ENCODE results near the gene HOXA5. TPM values are rescaled to one million over a fixed set of nuclear protein-coding genes. Genes with fewer than 3 reads are reported as not detected.

HOXA5 gene
- total RNA-seq, 1 experiment from 2014 or later: 7.5 TPM

DNA sequence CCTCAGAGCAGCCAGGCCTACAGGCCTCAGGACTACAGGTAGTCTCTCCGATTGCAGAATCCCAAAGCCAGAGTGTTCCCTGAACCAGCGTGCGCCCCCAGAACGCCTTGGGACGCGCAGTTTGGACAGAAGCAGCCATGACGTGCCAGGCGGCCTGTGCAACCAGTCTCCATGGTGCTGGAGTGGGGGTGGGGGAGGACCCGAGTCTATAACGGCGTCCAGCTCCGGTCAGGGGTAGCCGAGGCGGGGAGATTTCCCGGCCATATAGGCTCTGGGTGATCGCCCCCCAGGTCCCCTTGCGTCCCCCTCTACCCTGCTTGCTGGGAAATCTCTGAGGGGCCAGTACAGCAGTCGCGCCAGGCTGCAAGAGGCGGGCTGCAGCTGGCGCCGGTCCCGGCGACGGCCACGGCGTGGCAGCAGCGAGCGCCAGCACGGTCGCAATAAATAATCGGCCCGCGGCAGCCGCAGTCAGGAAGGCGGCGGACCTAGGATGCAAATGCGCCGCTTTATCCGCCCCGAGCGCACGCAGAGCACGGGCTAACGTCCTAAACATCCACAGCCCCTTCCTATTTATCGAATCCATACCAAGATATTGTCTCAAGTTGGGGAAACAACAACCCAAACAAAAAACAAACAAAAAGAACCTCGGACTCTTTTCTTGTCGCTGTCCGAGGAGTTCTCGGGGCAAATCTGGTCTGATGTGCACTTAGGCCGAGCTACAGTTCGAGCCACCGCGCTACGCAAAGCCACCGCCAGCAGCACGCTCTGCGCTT lies 7.3 kb upstream of the HOXA5 start:
- peak; percentile 72 for DNase-seq (ENCODE audit: extremely low read depth, low read depth)

GRCh38 chr7:27149842-27150567 lies 6.5 kb upstream of the HOXA5 start:
- DNase-seq (ENCODE audit: extremely low read depth, low read depth): no peak

GRCh38 chr7:27148756-27149641 lies 5.5 kb upstream of the HOXA5 start:
- DNase-seq (ENCODE audit: extremely low read depth, low read depth): no peak

- DNase-seq (ENCODE audit: extremely low read depth, low read depth): no peak
Observed at GRCh38 chr7:27148031-27148755, 4.7 kb upstream of the HOXA5 start.

- DNase-seq (ENCODE audit: extremely low read depth, low read depth): no peak
Observed at GRCh38 chr7:27147199-27148030, 3.9 kb upstream of the HOXA5 start, which contains the start of gene HOXA6. HOXA6 (minus strand) TSS chr7:27147774; CDS start chr7:27147749, 25 bp downstream.

GRCh38 chr7:27146491-27147198 lies 3.2 kb upstream of the HOXA5 start:
- no peak for DNase-seq (ENCODE audit: extremely low read depth, low read depth)

DNA sequence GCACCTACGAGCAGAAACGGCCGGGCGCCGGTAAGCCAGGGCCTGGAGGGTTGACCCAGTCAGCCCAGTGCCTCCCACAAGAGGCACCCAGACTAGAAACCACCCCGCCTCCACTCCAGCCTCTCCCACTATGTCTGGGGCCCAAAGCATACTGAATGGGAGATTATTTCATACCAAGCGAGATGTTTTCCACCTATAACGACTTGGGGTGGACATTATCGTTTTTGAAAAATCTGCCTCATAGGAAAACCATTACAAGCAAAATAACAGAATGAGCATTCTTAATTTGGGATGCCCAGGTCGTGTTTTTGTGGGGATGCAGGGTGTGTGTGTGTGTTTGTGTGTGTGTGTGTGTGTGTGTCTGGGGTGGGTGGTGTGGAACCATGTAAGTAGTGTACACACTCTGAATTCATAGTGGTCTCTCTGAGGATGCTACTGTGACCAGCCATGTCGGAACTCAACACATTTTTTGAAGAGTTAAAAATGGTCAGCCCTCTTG lies 2.5 kb upstream of the HOXA5 start:
- DNase-seq (ENCODE audit: extremely low read depth, low read depth): no peak

GRCh38 chr7:27145165-27145913 lies 1.9 kb upstream of the HOXA5 start:
- no peak for DNase-seq (ENCODE audit: extremely low read depth, low read depth)

GRCh38 chr7:27144781-27145164 lies 1.3 kb upstream of the HOXA5 start:
- no peak for DNase-seq (ENCODE audit: extremely low read depth, low read depth)

DNA sequence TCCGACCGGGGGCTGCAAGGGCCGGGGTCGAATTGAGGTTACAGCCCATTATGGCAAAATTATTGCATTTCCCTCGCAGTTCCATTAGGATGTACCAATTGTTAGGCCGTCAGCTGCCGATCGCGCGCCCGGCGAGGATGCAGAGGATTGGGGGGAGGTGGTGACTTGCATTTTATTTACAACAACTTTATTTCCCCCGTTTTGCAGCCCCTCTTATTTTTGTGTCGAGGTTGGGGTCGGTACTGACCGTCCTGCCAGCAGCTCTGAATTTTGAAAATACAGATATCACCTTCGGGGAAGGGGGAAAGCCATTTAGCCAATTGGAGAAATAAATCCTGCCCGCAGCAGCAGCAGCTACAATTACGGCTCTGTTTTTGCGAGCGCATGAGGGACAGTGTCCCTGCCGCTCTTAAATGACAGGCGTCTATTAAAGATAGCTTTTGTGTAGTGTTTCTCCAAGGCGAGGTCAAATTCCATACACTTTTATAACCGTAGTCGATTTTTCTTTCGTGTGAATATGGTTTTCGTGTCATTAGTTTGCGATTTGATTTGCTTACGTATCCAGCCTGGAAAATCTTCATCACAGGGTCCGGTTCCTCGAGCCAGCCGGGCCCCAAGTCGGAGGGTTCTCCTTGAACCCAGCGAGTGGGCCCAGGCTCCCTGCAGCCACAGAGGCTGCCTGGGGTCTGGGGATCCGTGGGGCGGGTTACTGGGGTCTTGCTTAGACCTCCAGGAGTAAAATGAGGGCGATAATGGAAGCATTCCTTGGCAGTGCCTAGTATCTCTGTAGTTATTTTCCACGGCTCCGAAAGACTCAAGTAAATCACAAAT lies 684 bp upstream of the HOXA5 start:
- DNase-seq (ENCODE audit: extremely low read depth, low read depth): no peak

- DNase-seq (ENCODE audit: extremely low read depth, low read depth): no peak
Observed at GRCh38 chr7:27142580-27143022, 880 bp downstream of the HOXA5 start.

- DNase-seq (ENCODE audit: extremely low read depth, low read depth): no peak
Observed at GRCh38 chr7:27141923-27142579, 1.4 kb downstream of the HOXA5 start.

- no peak for DNase-seq (ENCODE audit: extremely low read depth, low read depth)
Observed at GRCh38 chr7:27141137-27141922, 2.2 kb downstream of the HOXA5 start.

GRCh38 chr7:27140126-27140857 lies 3.2 kb downstream of the HOXA5 start:
- DNase-seq (ENCODE audit: extremely low read depth, low read depth): no peak

All from NCI-H460 (cell line).